T1000 (cell line): ENCODE results near the gene RHEBL1.
"Not testable (repeated sequence)": the region's sequence is repeated elsewhere in the genome, so short reads cannot be mapped to it uniquely, and the experiment has no call there.

Source experiments
- DNase-seq: peaks from one replicate; lab custom pipeline; 2025; ENCODE audit warnings: mixed read lengths; lab: John Stamatoyannopoulos, UW

RHEBL1 gene

GRCh38 chr12:49089821-49090773, 20.3 kb upstream of the RHEBL1 start:
- no peak for DNase-seq

- no peak for DNase-seq
These were observed 19.2 kb upstream of the RHEBL1 start for GRCh38 chr12:49088932-49089330.

- DNase-seq = peak; percentile 84
These were observed 18.6 kb upstream of the RHEBL1 start for GRCh38 chr12:49088150-49088931.

- DNase-seq = no peak
These were observed 16.3 kb upstream of the RHEBL1 start for GRCh38 chr12:49086116-49086515.

GRCh38 chr12:49084438-49084837, 14.7 kb upstream of the RHEBL1 start:
- DNase-seq = no peak

GRCh38 chr12:49079793-49080192, 10.0 kb upstream of the RHEBL1 start:
- no peak for DNase-seq

- no peak for DNase-seq
These were observed 1.2 kb upstream of the RHEBL1 start for GRCh38 chr12:49070971-49071370.

- DNase-seq = no peak
These were observed 786 bp downstream of the RHEBL1 start for GRCh38 chr12:49068879-49069506.

GRCh38 chr12:49066120-49066519, 3.7 kb downstream of the RHEBL1 start:
- no peak for DNase-seq

GRCh38 chr12:49064767-49065152, 5.0 kb downstream of the RHEBL1 start:
- no peak for DNase-seq

GRCh38 chr12:49061916-49062315, 7.9 kb downstream of the RHEBL1 start:
- not testable (repeated sequence) for DNase-seq

GRCh38 chr12:49061157-49061650, 8.6 kb downstream of the RHEBL1 start:
- no peak for DNase-seq

GRCh38 chr12:49060237-49061156, 9.3 kb downstream of the RHEBL1 start, which contains the start of gene KMT2D:
TSS of gene KMT2D (minus strand) at chr12:49060794. CDS start at chr12:49055324, 5,470 bp downstream.
- DNase-seq = peak; percentile 95

GRCh38 chr12:49059299-49060171, 10.2 kb downstream of the RHEBL1 start:
- DNase-seq = no peak

GRCh38 chr12:49059045-49059298, 10.8 kb downstream of the RHEBL1 start:
- DNase-seq = no peak

- no peak for DNase-seq
These were observed 11.3 kb downstream of the RHEBL1 start for GRCh38 chr12:49058366-49059044.

- DNase-seq = no peak
These were observed 11.9 kb downstream of the RHEBL1 start for GRCh38 chr12:49057888-49058287.

GRCh38 chr12:49055978-49056754, 13.6 kb downstream of the RHEBL1 start:
- no peak for DNase-seq

GRCh38 chr12:49055092-49055491, 14.7 kb downstream of the RHEBL1 start:
- no peak for DNase-seq
